Measurements from ENCODE around the gene FRMD4A.

The FRMD4A gene

DNA sequence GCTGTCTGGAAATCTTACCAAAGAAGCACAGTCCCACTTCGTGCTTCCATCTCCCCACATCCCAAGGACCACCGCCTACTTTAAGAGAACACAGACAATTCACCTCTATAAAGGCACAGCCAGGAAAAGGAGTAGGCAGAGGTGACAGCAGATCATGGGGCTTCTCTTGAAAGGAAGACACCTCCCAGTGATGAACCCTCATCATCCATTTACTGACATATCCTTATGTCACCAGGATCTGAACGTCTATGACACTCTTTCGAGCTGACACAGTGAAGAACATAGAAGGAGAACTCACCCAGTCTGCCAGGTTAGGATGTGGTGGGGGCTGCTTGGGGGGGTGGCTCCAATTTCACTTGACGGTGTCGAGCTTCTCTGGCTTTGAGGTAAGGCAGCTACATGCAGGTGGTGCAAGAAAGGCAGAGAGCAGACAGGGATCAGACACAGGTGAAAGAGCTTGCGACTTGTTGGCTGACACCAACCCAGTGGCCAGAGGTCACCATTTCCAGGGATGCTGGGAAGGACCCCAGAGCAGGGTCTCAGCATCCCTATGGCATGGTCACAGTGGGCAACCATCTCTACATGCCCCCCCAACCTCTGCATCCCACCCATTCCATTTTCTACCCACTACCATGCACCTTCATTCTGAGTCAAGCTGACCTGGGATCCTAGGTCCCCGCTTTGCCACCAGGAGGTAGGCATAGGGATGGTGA is 676.5 kb downstream of the FRMD4A start:
- TF ChIP-seq, protein P1, sequence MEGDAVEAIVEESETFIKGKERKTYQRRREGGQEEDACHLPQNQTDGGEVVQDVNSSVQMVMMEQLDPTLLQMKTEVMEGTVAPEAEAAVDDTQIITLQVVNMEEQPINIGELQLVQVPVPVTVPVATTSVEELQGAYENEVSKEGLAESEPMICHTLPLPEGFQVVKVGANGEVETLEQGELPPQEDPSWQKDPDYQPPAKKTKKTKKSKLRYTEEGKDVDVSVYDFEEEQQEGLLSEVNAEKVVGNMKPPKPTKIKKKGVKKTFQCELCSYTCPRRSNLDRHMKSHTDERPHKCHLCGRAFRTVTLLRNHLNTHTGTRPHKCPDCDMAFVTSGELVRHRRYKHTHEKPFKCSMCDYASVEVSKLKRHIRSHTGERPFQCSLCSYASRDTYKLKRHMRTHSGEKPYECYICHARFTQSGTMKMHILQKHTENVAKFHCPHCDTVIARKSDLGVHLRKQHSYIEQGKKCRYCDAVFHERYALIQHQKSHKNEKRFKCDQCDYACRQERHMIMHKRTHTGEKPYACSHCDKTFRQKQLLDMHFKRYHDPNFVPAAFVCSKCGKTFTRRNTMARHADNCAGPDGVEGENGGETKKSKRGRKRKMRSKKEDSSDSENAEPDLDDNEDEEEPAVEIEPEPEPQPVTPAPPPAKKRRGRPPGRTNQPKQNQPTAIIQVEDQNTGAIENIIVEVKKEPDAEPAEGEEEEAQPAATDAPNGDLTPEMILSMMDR (IDR thresholded peaks at IDR 0.05; ENCODE audit: insufficient read depth, missing control alignments): no peak
- DNase-seq (ENCODE audit: insufficient read length, low spot score): no peak
- FAIRE-seq: no peak

GRCh38 chr10:13652860-13653259 is 677.9 kb downstream of the FRMD4A start:
- TF ChIP-seq, protein P1 (IDR thresholded peaks at IDR 0.05; ENCODE audit: insufficient read depth, missing control alignments): no peak
- FAIRE-seq (no peak), DNase-seq (ENCODE audit: insufficient read length, low spot score) (no peak)

- FAIRE-seq: no peak
- no peak for DNase-seq (ENCODE audit: insufficient read length, low spot score)
- TF ChIP-seq, protein P1 (IDR thresholded peaks at IDR 0.05; ENCODE audit: insufficient read depth, missing control alignments): no peak
These were observed 678.6 kb downstream of the FRMD4A start for GRCh38 chr10:13651969-13652720.

DNA sequence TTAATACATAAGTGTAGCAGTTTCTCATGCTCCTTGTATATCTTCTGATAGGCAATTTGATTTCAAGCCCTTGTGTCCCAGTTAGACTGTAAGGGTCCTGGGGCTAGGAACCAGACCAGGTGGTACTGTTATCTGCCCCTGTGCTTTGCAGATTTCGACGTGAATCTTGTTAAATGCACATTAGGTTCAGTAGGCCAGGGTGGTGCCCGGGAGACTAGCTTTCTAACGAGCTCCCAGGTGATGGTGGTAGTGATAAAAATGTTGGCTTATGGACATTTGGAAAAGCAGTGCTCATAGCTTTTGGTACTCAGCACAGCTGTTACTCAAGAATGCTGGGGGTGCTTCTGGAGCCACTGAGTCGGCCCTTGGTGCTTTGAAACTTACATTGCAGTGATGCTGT is 679.8 kb downstream of the FRMD4A start:
- TF ChIP-seq, protein P1 (IDR thresholded peaks at IDR 0.05; ENCODE audit: insufficient read depth, missing control alignments): no peak
- FAIRE-seq: no peak
- DNase-seq (ENCODE audit: insufficient read length, low spot score): no peak

DNA sequence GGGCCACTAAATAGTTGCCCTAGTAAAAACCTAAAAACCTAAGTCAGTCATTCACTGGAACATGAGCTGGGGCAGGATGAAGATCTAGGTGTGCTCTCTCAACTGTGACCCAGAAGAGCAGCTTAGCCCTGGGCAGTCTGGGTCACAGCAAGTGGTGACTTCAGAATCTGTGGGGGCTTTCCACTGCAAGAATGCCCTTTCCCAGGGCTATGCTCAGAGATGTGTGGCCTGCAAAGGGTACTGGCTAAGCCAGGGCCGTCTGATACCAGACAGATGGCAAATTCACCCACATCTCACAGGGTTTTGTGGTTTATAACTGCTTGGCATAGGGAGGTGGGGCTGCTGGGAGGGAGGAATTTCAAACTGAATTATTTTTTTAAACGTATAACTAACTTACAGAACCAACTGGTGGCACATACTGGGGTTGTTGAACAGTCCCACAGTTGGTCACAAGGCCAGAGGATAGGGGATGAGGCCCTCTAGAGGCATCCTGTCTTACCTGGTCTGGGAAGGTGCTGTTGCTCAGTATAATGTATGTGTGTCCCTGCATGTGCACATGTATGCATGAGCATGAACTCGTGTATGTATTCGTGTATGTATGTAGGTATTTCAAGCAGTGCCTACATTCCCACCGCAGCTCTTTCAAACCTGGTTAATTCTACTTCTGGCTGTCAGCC is 680.7 kb downstream of the FRMD4A start:
- TF ChIP-seq, protein P1 (IDR thresholded peaks at IDR 0.05; ENCODE audit: insufficient read depth, missing control alignments): no peak
- FAIRE-seq (no peak), DNase-seq (ENCODE audit: insufficient read length, low spot score) (no peak)

- FAIRE-seq: no peak
- DNase-seq (ENCODE audit: insufficient read length, low spot score): no peak
- TF ChIP-seq, protein P1 (IDR thresholded peaks at IDR 0.05; ENCODE audit: insufficient read depth, missing control alignments): no peak
These were observed 682.3 kb downstream of the FRMD4A start for GRCh38 chr10:13648425-13648824.

All from D721Med (cell line).